ENCODE data around the gene CRADD. TPM values are rescaled to one million over a fixed set of nuclear protein-coding genes. Genes with fewer than 3 reads are reported as not detected.

The CRADD gene
- total RNA-seq, 4 donors from 2014 or later: 11.8 to 49.5 (median 31.4) TPM

DNA sequence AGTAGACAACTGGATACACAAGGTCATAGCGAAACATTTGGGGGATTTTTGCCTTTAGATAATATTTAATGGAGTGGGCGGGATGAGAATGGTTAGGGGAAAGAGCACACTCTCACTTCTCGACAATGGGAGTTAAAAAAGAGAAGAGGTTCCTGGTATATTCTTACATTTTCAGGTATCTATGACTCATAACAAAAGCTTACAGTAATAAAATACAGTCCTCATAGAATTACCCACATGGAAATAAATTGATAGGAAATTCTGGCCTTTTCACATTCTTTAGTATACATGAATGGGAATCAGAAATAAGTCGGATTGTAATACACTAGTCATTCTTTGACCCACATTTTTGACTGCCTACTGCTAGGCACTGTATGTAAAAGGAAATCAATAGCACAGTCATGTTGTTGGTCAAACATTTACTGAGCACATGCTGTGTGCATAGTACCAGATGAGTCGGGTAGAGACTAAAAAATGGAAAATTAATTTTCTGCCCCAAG is 8.2 kb upstream of the CRADD start:
- H3K27ac ChIP-seq: no peak overlapping the region
- H3K4me3 ChIP-seq: no peak overlapping the region
- ATAC-seq: no peak
- TF ChIP-seq EP300 (IDR thresholded peaks at IDR 0.05) (no peak), POLR2AphosphoS5 (IDR thresholded peaks at IDR 0.05) (no peak), POLR2A (IDR thresholded peaks at IDR 0.05) (no peak)
- TF ChIP-seq, protein P1, sequence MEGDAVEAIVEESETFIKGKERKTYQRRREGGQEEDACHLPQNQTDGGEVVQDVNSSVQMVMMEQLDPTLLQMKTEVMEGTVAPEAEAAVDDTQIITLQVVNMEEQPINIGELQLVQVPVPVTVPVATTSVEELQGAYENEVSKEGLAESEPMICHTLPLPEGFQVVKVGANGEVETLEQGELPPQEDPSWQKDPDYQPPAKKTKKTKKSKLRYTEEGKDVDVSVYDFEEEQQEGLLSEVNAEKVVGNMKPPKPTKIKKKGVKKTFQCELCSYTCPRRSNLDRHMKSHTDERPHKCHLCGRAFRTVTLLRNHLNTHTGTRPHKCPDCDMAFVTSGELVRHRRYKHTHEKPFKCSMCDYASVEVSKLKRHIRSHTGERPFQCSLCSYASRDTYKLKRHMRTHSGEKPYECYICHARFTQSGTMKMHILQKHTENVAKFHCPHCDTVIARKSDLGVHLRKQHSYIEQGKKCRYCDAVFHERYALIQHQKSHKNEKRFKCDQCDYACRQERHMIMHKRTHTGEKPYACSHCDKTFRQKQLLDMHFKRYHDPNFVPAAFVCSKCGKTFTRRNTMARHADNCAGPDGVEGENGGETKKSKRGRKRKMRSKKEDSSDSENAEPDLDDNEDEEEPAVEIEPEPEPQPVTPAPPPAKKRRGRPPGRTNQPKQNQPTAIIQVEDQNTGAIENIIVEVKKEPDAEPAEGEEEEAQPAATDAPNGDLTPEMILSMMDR (IDR thresholded peaks at IDR 0.05): no peak
- peaks cover 0 to 5% (median 0%) of the 10 kb centered on the region in 3 donors for H3K4me1 ChIP-seq
- H3K9me3 ChIP-seq: no peaks in the 10 kb centered on the region
- no peaks in the 10 kb centered on the region for H3K36me3 ChIP-seq
- no peaks in the 10 kb centered on the region for H3K27me3 ChIP-seq
- WGBS, 2 donors (ENCODE audit: low coverage in 1 of 2): 92 to 94% methylated on average over 4 to 5 of the region's 5 CpGs

- H3K4me1 ChIP-seq: peaks cover 0 to 5% (median 0%) of the 10 kb centered on the region in 3 donors
- H3K36me3 ChIP-seq: no peaks in the 10 kb centered on the region
- no peak overlapping the region for H3K4me3 ChIP-seq
- no peak for ATAC-seq
- H3K27me3 ChIP-seq: no peaks in the 10 kb centered on the region
- WGBS, 2 donors (ENCODE audit: low coverage in 1 of 2): 89 to 91% methylated on average over 3 of the region's 3 CpGs
- TF ChIP-seq POLR2AphosphoS5 (IDR thresholded peaks at IDR 0.05): no peak
- no peak for TF ChIP-seq POLR2A (IDR thresholded peaks at IDR 0.05)
- TF ChIP-seq, protein P1 (IDR thresholded peaks at IDR 0.05): no peak
- TF ChIP-seq EP300 (IDR thresholded peaks at IDR 0.05): no peak
- no peaks in the 10 kb centered on the region for H3K9me3 ChIP-seq
- H3K27ac ChIP-seq: no peak overlapping the region
Measured at GRCh38 chr12:93669452-93669851, 7.7 kb upstream of the CRADD start.

GRCh38 chr12:93670104-93670503 is 7.1 kb upstream of the CRADD start:
- ATAC-seq: no peak
- Histone ChIP-seq H3K4me1 (peaks cover 0 to 5% (median 0%) of the 10 kb centered on the region in 3 donors), H3K27ac (no peak overlapping the region), H3K36me3 (no peaks in the 10 kb centered on the region), H3K4me3 (no peak overlapping the region), H3K27me3 (no peaks in the 10 kb centered on the region), H3K9me3 (no peaks in the 10 kb centered on the region)
- TF ChIP-seq, protein P1 (IDR thresholded peaks at IDR 0.05): no peak
- TF ChIP-seq EP300 (IDR thresholded peaks at IDR 0.05) (no peak), POLR2A (IDR thresholded peaks at IDR 0.05) (no peak), POLR2AphosphoS5 (IDR thresholded peaks at IDR 0.05) (no peak)
- 72% methylated on average over 4 of the region's 4 CpGs; no CpG with 5 or more reads in 1 of the 2 donors for WGBS, 2 donors (ENCODE audit: low coverage in 1 of 2)

GRCh38 chr12:93671044-93671443 is 6.1 kb upstream of the CRADD start:
- Histone ChIP-seq H3K36me3 (no peaks in the 10 kb centered on the region), H3K4me1 (peaks cover 0 to 5% (median 0%) of the 10 kb centered on the region in 3 donors), H3K4me3 (no peak overlapping the region), H3K9me3 (no peaks in the 10 kb centered on the region), H3K27me3 (no peaks in the 10 kb centered on the region), H3K27ac (no peak overlapping the region)
- TF ChIP-seq EP300 (IDR thresholded peaks at IDR 0.05) (no peak), POLR2A (IDR thresholded peaks at IDR 0.05) (no peak), POLR2AphosphoS5 (IDR thresholded peaks at IDR 0.05) (no peak)
- TF ChIP-seq, protein P1 (IDR thresholded peaks at IDR 0.05): no peak
- no peak for ATAC-seq
- 84 to 85% methylated on average over 3 of the region's 3 CpGs for WGBS, 2 donors (ENCODE audit: low coverage in 1 of 2)

DNA sequence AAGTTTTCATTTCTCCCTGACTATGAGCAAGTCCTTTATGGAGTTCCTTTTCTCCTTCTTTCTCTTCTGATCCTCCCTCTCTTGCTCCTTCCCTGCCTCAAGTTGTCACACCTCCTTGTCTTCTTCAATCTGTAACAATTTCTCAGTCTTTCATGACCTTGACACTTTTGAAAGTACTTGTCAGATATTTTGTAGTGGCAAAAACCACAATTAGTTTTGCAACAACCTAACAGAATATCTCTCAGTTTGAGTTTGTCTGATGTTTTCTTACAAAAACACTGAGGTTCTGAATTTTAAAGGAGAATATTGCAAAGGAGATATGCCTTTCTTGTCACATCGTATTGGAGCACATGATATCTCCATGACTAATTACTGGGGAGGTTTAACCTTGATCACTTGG is 4.1 kb upstream of the CRADD start:
- H3K4me1 ChIP-seq: peaks cover 0 to 16% (median 0%) of the 10 kb centered on the region in 3 donors
- no peaks in the 10 kb centered on the region for H3K36me3 ChIP-seq
- H3K4me3 ChIP-seq: no peak overlapping the region
- WGBS, 2 donors (ENCODE audit: low coverage in 1 of 2): 15 to 27% methylated on average over 1 of the region's 1 CpG
- no peaks in the 10 kb centered on the region for H3K27me3 ChIP-seq
- no peak for ATAC-seq
- TF ChIP-seq, protein P1 (IDR thresholded peaks at IDR 0.05): no peak
- TF ChIP-seq POLR2AphosphoS5 (IDR thresholded peaks at IDR 0.05) (no peak), EP300 (IDR thresholded peaks at IDR 0.05) (no peak), POLR2A (IDR thresholded peaks at IDR 0.05) (no peak)
- no peaks in the 10 kb centered on the region for H3K9me3 ChIP-seq
- H3K27ac ChIP-seq: no peak overlapping the region
